ENCODE data around the gene CIBAR2. TPM values are rescaled to one million over a fixed set of nuclear protein-coding genes. Genes with fewer than 3 reads are reported as not detected.

Gene CIBAR2
- total RNA-seq, 4 donors from 2014 or later, result not detected

DNA sequence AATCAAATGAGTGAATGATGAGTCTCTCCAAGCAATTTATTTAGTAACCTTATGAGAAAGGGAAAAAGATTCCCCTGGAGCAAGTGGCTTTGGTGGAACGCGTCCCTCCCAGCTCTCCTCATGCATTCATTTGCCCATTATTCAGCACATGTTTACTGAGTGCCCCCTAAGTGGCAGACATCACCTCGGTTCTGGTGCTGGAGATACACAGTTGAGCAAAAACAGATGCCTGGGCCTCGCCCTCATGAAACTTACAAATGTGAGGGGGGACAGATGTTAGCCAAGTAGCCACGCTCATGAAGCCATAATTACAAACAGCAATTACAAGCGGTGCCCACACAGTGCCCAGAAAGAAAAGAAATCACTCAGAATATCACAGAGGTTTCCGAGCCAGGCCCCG, 45.1 kb upstream of the CIBAR2 start:
- H3K27ac ChIP-seq, result peak overlapping the region; percentile 46 to 57 (median 47)
- TF ChIP-seq, protein P1, sequence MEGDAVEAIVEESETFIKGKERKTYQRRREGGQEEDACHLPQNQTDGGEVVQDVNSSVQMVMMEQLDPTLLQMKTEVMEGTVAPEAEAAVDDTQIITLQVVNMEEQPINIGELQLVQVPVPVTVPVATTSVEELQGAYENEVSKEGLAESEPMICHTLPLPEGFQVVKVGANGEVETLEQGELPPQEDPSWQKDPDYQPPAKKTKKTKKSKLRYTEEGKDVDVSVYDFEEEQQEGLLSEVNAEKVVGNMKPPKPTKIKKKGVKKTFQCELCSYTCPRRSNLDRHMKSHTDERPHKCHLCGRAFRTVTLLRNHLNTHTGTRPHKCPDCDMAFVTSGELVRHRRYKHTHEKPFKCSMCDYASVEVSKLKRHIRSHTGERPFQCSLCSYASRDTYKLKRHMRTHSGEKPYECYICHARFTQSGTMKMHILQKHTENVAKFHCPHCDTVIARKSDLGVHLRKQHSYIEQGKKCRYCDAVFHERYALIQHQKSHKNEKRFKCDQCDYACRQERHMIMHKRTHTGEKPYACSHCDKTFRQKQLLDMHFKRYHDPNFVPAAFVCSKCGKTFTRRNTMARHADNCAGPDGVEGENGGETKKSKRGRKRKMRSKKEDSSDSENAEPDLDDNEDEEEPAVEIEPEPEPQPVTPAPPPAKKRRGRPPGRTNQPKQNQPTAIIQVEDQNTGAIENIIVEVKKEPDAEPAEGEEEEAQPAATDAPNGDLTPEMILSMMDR (IDR thresholded peaks at IDR 0.05), result no peak
- no peak for TF ChIP-seq POLR2A (IDR thresholded peaks at IDR 0.05)
- WGBS, 2 donors, result 83 to 89% methylated on average over 8 of the region's 8 CpGs
- no peaks in the 10 kb centered on the region for H3K27me3 ChIP-seq
- intact Hi-C loops (cut with DNase I), result no loop called here
- no peak overlapping the region for H3K4me3 ChIP-seq (replicated peaks in 1 of 3)
- H3K4me1 ChIP-seq, result peaks cover 33 to 44% of the 10 kb centered on the region in 2 donors
- no peak for DNase-seq
- H3K9me3 ChIP-seq, result no peaks in the 10 kb centered on the region
- H3K36me3 ChIP-seq, result no peaks in the 10 kb centered on the region

DNA sequence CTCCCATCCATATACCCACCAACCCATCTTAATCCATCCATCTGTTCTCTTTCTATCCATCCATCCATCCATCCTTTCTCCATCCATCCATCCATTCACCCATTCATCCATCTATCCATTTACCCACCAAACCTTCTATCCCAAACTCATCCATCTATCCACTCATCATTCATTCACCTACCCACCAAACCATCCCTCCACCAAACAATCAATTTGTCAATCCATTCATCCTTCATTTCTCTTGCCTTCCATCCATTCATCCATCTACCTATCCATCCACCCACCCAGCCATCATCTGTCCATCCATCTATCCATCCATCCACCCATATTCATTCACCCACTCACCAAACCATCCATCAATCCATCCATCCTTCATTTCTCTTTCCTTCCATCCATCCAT, 44.6 kb upstream of the CIBAR2 start:
- no peak for TF ChIP-seq POLR2A (IDR thresholded peaks at IDR 0.05)
- TF ChIP-seq, protein P1 (IDR thresholded peaks at IDR 0.05), result no peak
- Histone ChIP-seq H3K9me3 (no peaks in the 10 kb centered on the region), H3K4me3 (replicated peaks in 1 of 3) (no peak overlapping the region), H3K36me3 (no peaks in the 10 kb centered on the region), H3K4me1 (peaks cover 30 to 44% of the 10 kb centered on the region in 2 donors), H3K27me3 (no peaks in the 10 kb centered on the region), H3K27ac (no peak overlapping the region)
- DNase-seq, result no peak
- intact Hi-C loops (cut with DNase I), result no loop called here

- TF ChIP-seq POLR2A (IDR thresholded peaks at IDR 0.05), result no peak
- TF ChIP-seq, protein P1 (IDR thresholded peaks at IDR 0.05), result no peak
- no peak overlapping the region for H3K4me3 ChIP-seq (replicated peaks in 1 of 3)
- no peaks in the 10 kb centered on the region for H3K36me3 ChIP-seq
- 92 to 98% methylated on average over 7 of the region's 7 CpGs for WGBS, 2 donors
- DNase-seq, result no peak
- no peak overlapping the region for H3K27ac ChIP-seq
- H3K9me3 ChIP-seq, result no peaks in the 10 kb centered on the region
- no peaks in the 10 kb centered on the region for H3K27me3 ChIP-seq
- intact Hi-C loops (cut with DNase I), result no loop called here
- peaks cover 30 to 46% of the 10 kb centered on the region in 2 donors for H3K4me1 ChIP-seq
Observed at GRCh38 chr16:85156440-85156839, 44.2 kb upstream of the CIBAR2 start.

- Histone ChIP-seq H3K27ac (peak overlapping the region in 1 of 3 donors; percentile 74), H3K36me3 (no peaks in the 10 kb centered on the region), H3K9me3 (no peaks in the 10 kb centered on the region), H3K27me3 (no peaks in the 10 kb centered on the region), H3K4me3 (replicated peaks in 1 of 3) (no peak overlapping the region), H3K4me1 (peaks cover 36 to 55% of the 10 kb centered on the region in 2 donors)
- WGBS, 2 donors, result 54 to 66% methylated on average over 5 to 7 of the region's 12 CpGs
- peak; percentile 87 to 88 for DNase-seq
- intact Hi-C loops (cut with DNase I), result no loop called here
- TF ChIP-seq POLR2A (IDR thresholded peaks at IDR 0.05), result no peak
- TF ChIP-seq, protein P1 (IDR thresholded peaks at IDR 0.05), result no peak
Observed at GRCh38 chr16:85153656-85154091, 41.4 kb upstream of the CIBAR2 start.

DNA sequence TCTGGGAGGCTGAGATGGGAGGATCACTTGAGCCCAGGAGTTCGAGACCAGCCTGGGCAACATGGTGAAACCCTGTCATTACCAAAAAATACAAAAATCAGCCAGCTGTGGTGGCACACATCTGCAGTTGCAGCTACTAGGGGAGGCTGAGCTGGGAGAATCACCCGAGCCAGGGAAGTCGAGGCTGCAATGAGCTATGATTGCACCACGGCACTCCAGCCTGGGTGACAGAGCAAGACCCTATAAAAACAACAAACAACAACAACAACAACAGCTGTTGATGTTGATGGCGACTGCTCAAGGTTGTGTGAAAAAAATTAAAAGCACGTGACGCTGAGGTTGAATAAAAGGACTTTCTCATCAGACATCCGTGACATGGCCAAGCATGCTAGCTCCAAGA, 40.8 kb upstream of the CIBAR2 start:
- H3K27me3 ChIP-seq, result no peaks in the 10 kb centered on the region
- intact Hi-C loops (cut with DNase I), result no loop called here
- peak overlapping the region in 1 of 3 donors; percentile 74 for H3K27ac ChIP-seq
- no peak overlapping the region for H3K4me3 ChIP-seq (replicated peaks in 1 of 3)
- no peak for TF ChIP-seq POLR2A (IDR thresholded peaks at IDR 0.05)
- TF ChIP-seq, protein P1 (IDR thresholded peaks at IDR 0.05), result no peak
- no peaks in the 10 kb centered on the region for H3K9me3 ChIP-seq
- 88 to 92% methylated on average over 8 of the region's 8 CpGs for WGBS, 2 donors
- H3K4me1 ChIP-seq, result peaks cover 30 to 49% of the 10 kb centered on the region in 2 donors
- DNase-seq, result no peak
- no peaks in the 10 kb centered on the region for H3K36me3 ChIP-seq
